ENCODE data around the gene CARD11.
A peak's percentile ranks its signal among the peaks of the same experiment; 100 is the strongest.
"Not testable (repeated sequence)": the region's sequence is repeated elsewhere in the genome, so short reads cannot be mapped to it uniquely, and the experiment has no call there.

The CARD11 gene

DNA sequence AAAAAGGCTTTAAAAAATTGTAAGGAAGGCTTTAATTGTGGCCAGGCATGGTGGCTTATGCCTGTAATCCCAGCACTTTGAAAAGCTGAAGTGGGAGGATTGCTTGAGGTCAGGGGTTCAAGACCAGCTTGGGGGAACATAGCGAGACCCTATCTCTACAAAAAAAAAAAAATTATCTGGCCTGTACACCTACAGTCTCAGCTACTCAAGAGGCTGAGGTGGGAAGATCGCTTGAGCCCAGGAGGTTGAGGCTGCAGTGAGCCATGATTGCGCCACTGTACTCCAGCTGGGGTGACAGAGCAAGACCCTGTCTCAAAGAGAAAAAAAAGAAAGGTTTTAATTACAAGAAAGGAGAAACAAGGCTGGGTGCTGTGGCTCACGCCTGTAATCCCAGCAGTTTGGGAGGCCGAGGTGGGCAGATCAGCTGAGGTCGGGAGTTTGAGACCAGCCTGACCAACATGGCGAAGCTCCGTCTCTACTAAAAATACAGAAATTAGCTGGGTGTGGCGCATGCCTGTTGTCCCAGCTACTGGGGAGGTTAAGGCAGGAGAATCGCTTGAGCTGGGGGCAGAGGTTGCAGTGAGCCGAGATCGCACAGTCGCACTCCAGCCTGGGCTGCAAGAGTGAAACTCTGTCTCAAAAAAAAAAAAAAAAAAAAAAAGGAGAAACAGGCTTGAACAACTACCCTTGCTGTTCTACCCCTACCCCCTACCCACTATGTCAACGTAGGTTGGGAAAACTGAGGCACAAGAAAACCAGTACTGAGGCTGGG, 83.7 kb downstream of the CARD11 start:
- H3K4me3 ChIP-seq (ENCODE audit: low read depth, low read length): no peak overlapping the region

DNA sequence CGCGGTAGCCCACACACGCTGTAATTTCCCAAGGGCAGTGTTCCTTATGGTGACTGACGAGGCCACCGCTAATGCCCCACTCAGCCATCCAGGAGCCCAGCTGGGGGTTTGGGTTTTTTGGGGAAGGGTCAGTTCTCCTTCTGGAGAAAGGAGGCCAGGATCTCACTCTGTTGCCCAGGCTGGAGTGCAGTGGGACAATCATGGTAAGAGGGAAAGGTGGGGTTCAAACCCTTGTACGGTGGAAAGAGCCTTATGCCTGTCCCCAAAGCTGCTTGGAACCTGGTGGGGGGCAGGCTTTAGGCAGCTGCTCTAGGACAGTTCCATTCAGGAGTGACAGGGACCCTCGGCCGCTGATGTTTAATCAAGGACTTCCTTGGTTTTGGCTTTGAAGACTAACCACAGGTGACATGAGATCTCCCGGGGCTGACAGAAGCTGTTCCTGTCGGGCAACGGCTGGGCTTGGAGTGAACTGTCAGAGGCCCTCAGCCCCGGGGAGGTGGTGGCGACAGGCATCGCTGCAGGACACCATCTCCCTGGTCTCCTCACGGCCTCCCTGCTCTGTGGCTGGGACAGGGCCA, 84.5 kb downstream of the CARD11 start:
- H3K27ac ChIP-seq: no peak overlapping the region
- TF ChIP-seq, protein P1, sequence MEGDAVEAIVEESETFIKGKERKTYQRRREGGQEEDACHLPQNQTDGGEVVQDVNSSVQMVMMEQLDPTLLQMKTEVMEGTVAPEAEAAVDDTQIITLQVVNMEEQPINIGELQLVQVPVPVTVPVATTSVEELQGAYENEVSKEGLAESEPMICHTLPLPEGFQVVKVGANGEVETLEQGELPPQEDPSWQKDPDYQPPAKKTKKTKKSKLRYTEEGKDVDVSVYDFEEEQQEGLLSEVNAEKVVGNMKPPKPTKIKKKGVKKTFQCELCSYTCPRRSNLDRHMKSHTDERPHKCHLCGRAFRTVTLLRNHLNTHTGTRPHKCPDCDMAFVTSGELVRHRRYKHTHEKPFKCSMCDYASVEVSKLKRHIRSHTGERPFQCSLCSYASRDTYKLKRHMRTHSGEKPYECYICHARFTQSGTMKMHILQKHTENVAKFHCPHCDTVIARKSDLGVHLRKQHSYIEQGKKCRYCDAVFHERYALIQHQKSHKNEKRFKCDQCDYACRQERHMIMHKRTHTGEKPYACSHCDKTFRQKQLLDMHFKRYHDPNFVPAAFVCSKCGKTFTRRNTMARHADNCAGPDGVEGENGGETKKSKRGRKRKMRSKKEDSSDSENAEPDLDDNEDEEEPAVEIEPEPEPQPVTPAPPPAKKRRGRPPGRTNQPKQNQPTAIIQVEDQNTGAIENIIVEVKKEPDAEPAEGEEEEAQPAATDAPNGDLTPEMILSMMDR (IDR thresholded peaks at IDR 0.05; ENCODE audit: low read depth, low read length, missing control alignments): no peak
- DNase-seq: no peak
- H3K27me3 ChIP-seq (replicated peaks): no peaks in the 10 kb centered on the region
- in situ Hi-C loops (cut with HindIII; ENCODE audit: low pct_ligation_motif_present, low sequenced_read_pairs): no loop called here
- H3K36me3 ChIP-seq (replicated peaks): no peaks in the 10 kb centered on the region
- H3K4me3 ChIP-seq (ENCODE audit: low read depth, low read length): no peak overlapping the region

More for the DNA sequence above, 83.7 kb downstream of the CARD11 start:
- DNase-seq: no peak
- in situ Hi-C loops (cut with HindIII; ENCODE audit: low pct_ligation_motif_present, low sequenced_read_pairs): no loop called here
- H3K36me3 ChIP-seq (replicated peaks): no peaks in the 10 kb centered on the region
- no peaks in the 10 kb centered on the region for H3K27me3 ChIP-seq (replicated peaks)
- H3K27ac ChIP-seq: no peak overlapping the region
- TF ChIP-seq, protein P1 (IDR thresholded peaks at IDR 0.05; ENCODE audit: low read depth, low read length, missing control alignments): no peak

DNA sequence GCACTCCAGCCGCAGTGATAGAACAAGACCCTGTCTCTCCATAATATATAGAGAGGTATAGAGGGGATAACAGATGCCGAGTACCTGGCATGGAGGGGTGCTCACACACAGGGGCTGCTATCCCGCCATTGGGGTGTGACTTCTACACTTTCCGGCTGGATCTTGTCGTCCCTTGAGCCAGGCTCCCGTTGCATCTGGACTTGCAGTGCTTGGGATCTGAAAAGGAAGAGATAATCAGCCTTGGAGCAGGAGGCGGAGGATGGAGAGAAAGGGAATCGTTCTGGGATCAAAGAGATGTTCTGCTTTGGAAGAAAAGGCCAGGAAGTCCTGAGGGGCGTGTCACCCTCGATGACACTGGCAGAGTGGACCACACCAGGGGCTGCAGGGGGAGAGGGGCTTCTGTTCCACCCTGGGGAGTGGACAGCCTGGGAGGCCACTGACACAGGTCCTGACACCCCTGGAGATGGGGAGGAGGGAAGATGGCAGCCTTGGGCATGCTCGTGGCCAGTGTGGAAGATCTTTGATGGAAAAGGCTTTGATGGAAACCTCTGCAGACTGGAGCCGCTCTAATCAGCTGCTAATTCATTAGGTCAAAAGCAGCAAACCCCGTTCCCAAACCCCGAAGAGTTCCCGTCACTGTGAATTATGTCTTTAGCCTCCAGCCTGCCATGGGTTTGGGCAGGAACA, 85.1 kb downstream of the CARD11 start:
- no peaks in the 10 kb centered on the region for H3K36me3 ChIP-seq (replicated peaks)
- H3K4me3 ChIP-seq (ENCODE audit: low read depth, low read length): no peak overlapping the region
- DNase-seq: no peak
- no peaks in the 10 kb centered on the region for H3K27me3 ChIP-seq (replicated peaks)
- in situ Hi-C loops (cut with HindIII; ENCODE audit: low pct_ligation_motif_present, low sequenced_read_pairs): no loop called here
- no peak overlapping the region for H3K27ac ChIP-seq
- TF ChIP-seq, protein P1 (IDR thresholded peaks at IDR 0.05; ENCODE audit: low read depth, low read length, missing control alignments): no peak

DNA sequence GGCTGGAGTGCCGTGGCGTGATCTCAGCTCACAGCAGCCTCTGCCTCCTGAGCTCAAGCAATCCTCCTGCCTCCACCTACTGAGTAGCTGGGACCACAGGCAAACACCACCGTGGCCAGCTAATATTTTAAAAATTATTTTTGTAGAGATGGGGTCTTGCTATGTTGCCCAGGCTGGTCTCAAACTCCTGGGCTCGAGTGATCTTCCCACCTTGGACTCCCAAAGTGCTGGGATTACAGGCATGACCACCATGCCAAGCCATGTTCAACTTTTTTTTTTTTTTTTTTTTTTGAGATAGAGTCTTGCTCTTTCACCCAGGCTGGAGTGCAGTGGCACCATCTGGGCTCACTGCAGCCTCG, 86.3 kb downstream of the CARD11 start:
- in situ Hi-C loops (cut with HindIII; ENCODE audit: low pct_ligation_motif_present, low sequenced_read_pairs); H3K4me3 ChIP-seq (ENCODE audit: low read depth, low read length); H3K27ac ChIP-seq; H3K36me3 ChIP-seq (replicated peaks); H3K27me3 ChIP-seq (replicated peaks); DNase-seq: not testable (repeated sequence)

DNA sequence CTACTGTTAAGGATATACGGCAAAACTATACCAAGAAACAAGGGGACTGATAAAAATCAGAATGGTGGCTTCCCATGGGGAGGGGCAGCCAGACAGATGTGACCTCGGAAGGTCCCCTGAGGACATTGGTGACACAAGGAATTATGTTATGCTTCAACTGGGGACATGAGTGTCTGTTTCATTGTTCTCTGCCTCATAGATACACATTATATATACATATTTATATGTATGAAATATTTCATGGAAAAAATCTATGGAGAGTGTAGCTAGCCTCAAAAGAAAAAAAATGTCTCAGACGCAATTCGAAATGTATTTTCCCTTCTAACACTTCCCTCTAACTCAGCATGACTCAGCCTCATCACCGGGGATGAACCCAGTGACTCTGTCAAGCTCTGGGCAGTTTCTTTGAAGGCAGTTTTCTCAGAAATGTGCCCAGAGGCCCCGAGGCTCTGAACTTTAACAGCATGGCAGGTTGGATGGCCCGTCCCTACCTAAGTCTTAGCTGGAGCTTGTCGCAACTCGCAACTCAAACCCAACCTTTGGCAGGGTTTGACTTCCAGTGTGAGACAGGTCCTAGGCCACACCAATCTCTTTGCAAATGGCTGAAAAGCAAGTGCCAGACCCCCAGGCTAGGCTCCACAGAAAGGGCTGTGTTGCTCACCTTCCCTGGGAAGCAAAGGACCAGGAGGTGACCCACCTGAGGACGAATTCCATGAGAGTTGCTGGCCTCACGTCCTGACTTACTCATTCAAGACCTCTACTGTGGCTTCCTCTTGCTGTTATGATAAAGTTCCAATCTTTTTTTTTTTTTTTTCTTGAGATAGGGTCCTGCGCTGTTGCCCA, 86.9 kb downstream of the CARD11 start:
- in situ Hi-C loops (cut with HindIII; ENCODE audit: low pct_ligation_motif_present, low sequenced_read_pairs): no loop called here
- Histone ChIP-seq H3K4me3 (ENCODE audit: low read depth, low read length) (no peak overlapping the region), H3K27ac (no peak overlapping the region), H3K36me3 (replicated peaks) (no peaks in the 10 kb centered on the region), H3K27me3 (replicated peaks) (no peaks in the 10 kb centered on the region)
- peak; percentile 50 for DNase-seq
- TF ChIP-seq, protein P1 (IDR thresholded peaks at IDR 0.05; ENCODE audit: low read depth, low read length, missing control alignments): no peak

DNA sequence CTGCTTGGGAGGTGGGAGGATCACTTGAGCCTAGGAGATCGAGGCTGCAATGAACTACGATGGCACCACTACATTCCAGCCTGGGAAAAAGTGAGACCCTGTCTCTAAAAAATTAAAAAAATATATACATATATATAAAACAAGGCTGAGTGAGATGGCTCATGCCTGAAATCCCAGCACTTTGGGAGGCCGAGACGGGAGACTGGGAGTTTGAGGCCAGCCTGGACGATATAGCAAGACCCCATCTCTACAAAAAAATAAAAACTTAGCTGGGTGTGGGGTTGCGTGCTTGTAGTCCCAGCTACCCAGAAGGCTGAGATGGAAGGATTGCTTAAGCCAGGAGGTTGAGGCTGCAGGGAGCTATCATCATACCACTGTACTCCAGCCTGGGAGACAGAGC, 87.6 kb downstream of the CARD11 start:
- Histone ChIP-seq H3K27me3 (replicated peaks) (no peaks in the 10 kb centered on the region), H3K36me3 (replicated peaks) (no peaks in the 10 kb centered on the region), H3K4me3 (ENCODE audit: low read depth, low read length) (no peak overlapping the region), H3K27ac (no peak overlapping the region)
- in situ Hi-C loops (cut with HindIII; ENCODE audit: low pct_ligation_motif_present, low sequenced_read_pairs): no loop called here
- DNase-seq: no peak
- TF ChIP-seq, protein P1 (IDR thresholded peaks at IDR 0.05; ENCODE audit: low read depth, low read length, missing control alignments): no peak

All from brain microvascular endothelial cell (primary cell).